Adrenal gland (tissue), 5 donors: Measurements from ENCODE around the gene KATNAL2.

ENCODE experiments used
- CTCF ChIP-seq, 6 experiments: fragments of 450-650 bp in 4 of 6; fragments of 200-600 bp in 2 of 6; sonication (generic) in 1 of 6; IDR thresholded peaks; 1 replicate in 5 of 6; 2 replicates in 1 of 6; pipeline versions ENCODE4 v1.5.1 to v1.8.0; 2016 to 2021; ENCODE audit warnings: antibody characterized with exemption in 6 of 6, mild to moderate bottlenecking in 2 of 6, moderate library complexity in 1 of 6
- POLR2A ChIP-seq, 2 donors: fragments of 450-650 bp; IDR thresholded peaks; one replicate each; pipeline ENCODE4 v1.6.1; 2017; ENCODE audit warnings: antibody characterized with exemption in 2 of 2, mild to moderate bottlenecking in 2 of 2, moderate library complexity in 1 of 2
- donor health status: DM: no; HTN: no; CAD: no.

GRCh38 chr18:46899274-46899948, 18.0 kb upstream of the KATNAL2 start:
- TF ChIP-seq CTCF (IDR thresholded peaks at IDR 0.05) (no peak), POLR2A (IDR thresholded peaks at IDR 0.05) (no peak)
